GM21423 (cell line): Measurements from ENCODE around the gene CPXM2.

Experiments used
- ATAC-seq: cut with Tn5 transposase; IDR thresholded peaks from one replicate; pipeline ENCODE4 v1.9.1; 2021; ENCODE audit warnings: mild to moderate bottlenecking, moderate library complexity; ENCODE audit not compliant: unreplicated experiment

The CPXM2 gene

GRCh38 chr10:123704076-123704475, 187.5 kb downstream of the CPXM2 start:
- ATAC-seq: no peak

DNA sequence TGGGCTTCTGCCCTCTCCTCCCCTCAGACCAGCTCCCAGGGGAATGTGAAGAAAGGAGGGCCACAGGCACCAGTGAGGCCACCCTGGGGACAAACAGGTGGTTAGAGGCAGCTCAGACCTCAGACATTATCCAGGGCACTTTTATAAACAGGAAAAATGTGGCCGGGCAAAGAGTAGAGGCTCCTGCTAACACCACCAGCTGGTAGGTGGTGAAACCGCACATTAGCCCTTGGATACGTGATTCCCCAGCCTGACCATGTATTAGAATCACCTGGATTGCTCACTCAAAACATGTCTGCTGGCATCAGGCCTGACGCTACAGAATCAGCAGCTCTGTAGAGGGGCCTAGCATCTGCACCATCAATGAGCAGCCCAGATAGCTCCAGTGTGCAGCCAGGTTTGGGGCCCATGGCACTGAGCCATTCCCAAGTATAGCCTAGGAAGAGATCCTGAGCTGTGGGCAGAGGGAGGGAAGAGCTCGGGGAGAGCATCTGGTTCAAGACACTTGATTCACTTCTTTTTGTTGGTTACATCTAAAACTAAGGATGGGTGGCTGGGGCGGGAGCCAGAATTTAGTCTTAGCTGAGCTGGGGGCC, 188.3 kb downstream of the CPXM2 start:
- no peak for ATAC-seq
